Mesenchymal stem cell (in vitro differentiated cells and primary cell): Measurements from ENCODE around the gene TIAM2.
A peak's percentile ranks its signal among the peaks of the same experiment; 100 is the strongest.

ENCODE experiments used
- DNase-seq: peaks from one replicate; pipeline ENCODE4 v3.0.0-alpha.2; 2013
- H2AFZ ChIP-seq: one replicate; pipeline ENCODE4 v1.6.1; 2013; ENCODE audit warnings: low read depth, mild to moderate bottlenecking, control low read depth, inconsistent platforms, low read length, moderate library complexity
- H2AK5ac ChIP-seq: 2 replicates; pipeline ENCODE4 v1.6.1; 2013; ENCODE audit warnings: low read length, moderate library complexity, mild to moderate bottlenecking, inconsistent platforms; ENCODE audit not compliant: severe bottlenecking
- H2BK120ac ChIP-seq: one replicate; pipeline ENCODE4 v1.6.1; 2013; ENCODE audit warnings: low read depth, mild to moderate bottlenecking, inconsistent platforms, low read length, moderate library complexity
- H2BK12ac ChIP-seq, 2 experiments: one replicate each; pipeline ENCODE4 v1.6.1; 2013; ENCODE audit warnings: inconsistent platforms in 2 of 2, low read length in 2 of 2, mild to moderate bottlenecking in 2 of 2, moderate library complexity in 2 of 2, control low read depth in 1 of 2
- H2BK15ac ChIP-seq: one replicate; pipeline ENCODE4 v1.6.1; 2013; ENCODE audit warnings: mild to moderate bottlenecking, low read depth, inconsistent platforms; ENCODE audit not compliant: poor library complexity, severe bottlenecking
- H2BK5ac ChIP-seq: 2 replicates; pipeline ENCODE4 v1.6.1; 2013; ENCODE audit warnings: low read depth, mild to moderate bottlenecking, low read length, control low read depth, inconsistent platforms; ENCODE audit not compliant: poor library complexity, severe bottlenecking
- H3K14ac ChIP-seq, 2 experiments: one replicate each; pipeline ENCODE4 v1.6.1; 2013; ENCODE audit warnings: inconsistent platforms in 2 of 2, low read length in 2 of 2, control low read depth in 1 of 2, mild to moderate bottlenecking in 1 of 2, moderate library complexity in 1 of 2
- H3K18ac ChIP-seq, 2 experiments: one replicate each; pipeline ENCODE4 v1.6.1; 2013; ENCODE audit warnings: inconsistent platforms in 2 of 2, low read length in 2 of 2, control low read depth in 1 of 2, low read depth in 1 of 2, mild to moderate bottlenecking in 1 of 2
- H3K23ac ChIP-seq, 2 experiments: one replicate each; pipeline ENCODE4 v1.6.1; 2013; ENCODE audit warnings: inconsistent platforms in 2 of 2, low read length in 2 of 2, mild to moderate bottlenecking in 2 of 2, moderate library complexity in 2 of 2, control low read depth in 1 of 2
- H3K27ac ChIP-seq: 2 replicates; pipeline ENCODE4 v1.5.1; 2013; ENCODE audit warnings: mild to moderate bottlenecking, moderate library complexity, low read length, control low read depth, inconsistent platforms; ENCODE audit not compliant: poor library complexity, severe bottlenecking
- H3K27me3 ChIP-seq, 2 experiments: 2 replicates each; pipeline versions ENCODE4 v1.6.1 to v1.7.0; 2013; ENCODE audit warnings: low read length in 2 of 2, mild to moderate bottlenecking in 2 of 2, moderate library complexity in 2 of 2, control low read depth in 1 of 2, inconsistent platforms in 1 of 2; ENCODE audit not compliant: control insufficient read depth in 1 of 2, insufficient read depth in 1 of 2
- H3K36me3 ChIP-seq, 2 experiments: 2 replicates each; pipeline versions ENCODE4 v1.6.1 to v1.7.0; 2013; ENCODE audit warnings: low read length in 2 of 2, control low read depth in 1 of 2, inconsistent platforms in 1 of 2, low read depth in 1 of 2, mild to moderate bottlenecking in 1 of 2; ENCODE audit not compliant: insufficient read depth in 2 of 2, control insufficient read depth in 1 of 2
- H3K4ac ChIP-seq, 2 experiments: one replicate each; pipeline ENCODE4 v1.6.1; 2013; ENCODE audit warnings: inconsistent platforms in 2 of 2, low read length in 2 of 2, mild to moderate bottlenecking in 2 of 2, moderate library complexity in 2 of 2, control low read depth in 1 of 2, low read depth in 1 of 2
- H3K4me1 ChIP-seq: 2 replicates; pipeline ENCODE4 v1.6.1; 2013; ENCODE audit warnings: low read depth, low read length, control low read depth; ENCODE audit not compliant: control insufficient read depth, insufficient read depth
- H3K4me2 ChIP-seq: 2 replicates; pipeline ENCODE4 v1.6.1; 2013; ENCODE audit warnings: low read length, mild to moderate bottlenecking, inconsistent platforms; ENCODE audit not compliant: poor library complexity, severe bottlenecking
- H3K4me3 ChIP-seq, 2 experiments: 2 replicates each; pipeline versions ENCODE4 v1.5.1 to v1.7.0; 2013; ENCODE audit warnings: low read length in 2 of 2, mild to moderate bottlenecking in 2 of 2, control low read depth in 1 of 2, low read depth in 1 of 2; ENCODE audit not compliant: insufficient read depth in 1 of 2
- H3K79me1 ChIP-seq: replicated peaks from 2 replicates; pipeline ENCODE4 v1.6.1; 2013; ENCODE audit warnings: mild to moderate bottlenecking, control low read depth, low read length, inconsistent platforms; ENCODE audit not compliant: poor library complexity, severe bottlenecking
- H3K9ac ChIP-seq: 2 replicates; pipeline ENCODE4 v1.7.0; 2013; ENCODE audit warnings: mild to moderate bottlenecking, low read length, moderate library complexity
- H3K9me3 ChIP-seq: 2 replicates; pipeline ENCODE4 v1.7.0; 2013; ENCODE audit warnings: mild to moderate bottlenecking, low read length; ENCODE audit not compliant: control insufficient read depth
- H4K8ac ChIP-seq: one replicate; pipeline ENCODE4 v1.6.1; 2013; ENCODE audit warnings: inconsistent platforms, mild to moderate bottlenecking, low read length, moderate library complexity
- H4K91ac ChIP-seq: one replicate; pipeline ENCODE4 v1.6.1; 2013; ENCODE audit warnings: mild to moderate bottlenecking, low read length, inconsistent platforms
- WGBS: methylation state at CpG from one replicate; pipeline ENCODE4 v1.1.7; 2013; ENCODE audit warnings: mixed read lengths; 5-methylcytosine and 5-hydroxymethylcytosine counted together

TIAM2 gene

DNA sequence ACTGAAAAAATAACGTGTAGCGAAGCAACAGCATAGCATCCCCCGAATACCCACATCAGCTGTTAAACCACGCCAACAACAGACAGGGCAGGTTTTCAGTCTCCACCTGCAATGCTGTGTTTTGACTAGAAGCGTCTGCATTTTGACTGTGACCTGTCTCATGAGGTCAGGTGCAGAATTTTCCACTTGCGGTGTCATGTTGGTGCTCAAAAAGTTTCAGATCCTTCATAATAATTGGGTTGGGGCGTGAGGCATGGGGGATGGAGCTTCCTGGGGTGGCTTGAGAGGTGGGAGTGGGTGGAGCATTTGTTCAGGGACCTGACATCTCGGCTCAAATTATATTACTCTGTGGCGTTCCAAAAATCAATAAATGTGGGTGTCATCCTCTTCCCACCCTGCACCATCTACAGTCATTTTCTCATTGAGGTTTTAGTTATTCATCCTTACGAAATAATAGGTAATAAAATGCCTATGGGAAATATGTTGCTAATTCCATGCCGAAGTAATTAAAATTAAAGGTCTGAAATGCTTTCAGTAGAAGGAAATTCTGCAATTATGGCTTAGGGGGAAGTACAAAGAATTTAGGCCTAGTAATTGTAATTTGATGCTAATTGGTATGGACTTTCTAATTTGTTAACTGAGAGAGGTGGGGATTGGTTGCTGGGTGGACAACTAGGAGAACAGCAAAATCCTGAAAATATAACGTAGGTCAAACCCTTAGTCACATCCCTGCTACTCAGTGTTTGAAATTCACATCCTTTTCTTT lies 81.0 kb downstream of the TIAM2 start:
- Histone ChIP-seq H3K9me3 (no peaks in the 10 kb centered on the region), H2AFZ (no peak overlapping the region), H3K18ac (no peak overlapping the region), H2BK12ac (no peak overlapping the region), H2BK15ac (no peak overlapping the region), H4K8ac (no peak overlapping the region), H3K9ac (no peak overlapping the region), H3K4me2 (no peak overlapping the region), H4K91ac (no peak overlapping the region), H3K79me1 (no peaks in the 10 kb centered on the region), H3K4me3 (no peak overlapping the region), H2AK5ac (no peak overlapping the region), H3K4ac (no peak overlapping the region), H3K23ac (no peak overlapping the region), H3K27ac (no peak overlapping the region), H3K14ac (no peak overlapping the region), H3K27me3 (no peaks in the 10 kb centered on the region), H2BK120ac (no peak overlapping the region), H2BK5ac (no peak overlapping the region), H3K4me1 (no peaks in the 10 kb centered on the region), H3K36me3 (no peaks in the 10 kb centered on the region)
- WGBS, result 91% methylated on average over 10 of the region's 12 CpGs
- no peak for DNase-seq

DNA sequence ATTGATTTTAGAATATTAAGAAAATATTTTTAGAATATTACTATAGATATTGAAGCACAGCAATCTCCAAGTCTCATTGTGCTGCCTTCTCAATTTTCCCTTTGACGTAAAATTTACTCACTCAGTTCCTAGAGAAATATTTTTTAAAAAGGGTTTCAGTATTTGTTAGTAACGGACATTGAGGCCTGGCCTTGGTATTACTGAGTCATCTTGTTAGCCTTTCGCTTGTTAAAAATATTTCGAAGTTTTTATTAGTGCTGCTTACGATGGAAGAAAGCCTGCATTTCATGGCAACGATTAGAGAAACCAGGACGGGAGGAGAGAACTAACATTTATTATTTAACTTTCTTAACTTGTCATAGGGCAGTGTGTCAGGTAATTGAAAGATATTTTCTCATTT lies 82.2 kb downstream of the TIAM2 start:
- H2AK5ac ChIP-seq, result no peak overlapping the region
- no peak for DNase-seq
- H3K4me2 ChIP-seq, result no peak overlapping the region
- no peak overlapping the region for H2BK15ac ChIP-seq
- peak overlapping the region; percentile 87 for H3K9ac ChIP-seq
- WGBS, result 89% methylated on average over 3 of the region's 7 CpGs
- H2BK12ac ChIP-seq, result no peak overlapping the region
- H3K4ac ChIP-seq, result no peak overlapping the region
- H3K27ac ChIP-seq, result no peak overlapping the region
- no peak overlapping the region for H3K23ac ChIP-seq
- H2BK5ac ChIP-seq, result no peak overlapping the region
- no peak overlapping the region for H2AFZ ChIP-seq
- H4K8ac ChIP-seq, result no peak overlapping the region
- H3K27me3 ChIP-seq, result no peaks in the 10 kb centered on the region
- no peak overlapping the region for H3K18ac ChIP-seq
- H2BK120ac ChIP-seq, result no peak overlapping the region
- H3K4me3 ChIP-seq, result peak overlapping the region in 1 of 2 experiments; percentile 41
- no peaks in the 10 kb centered on the region for H3K36me3 ChIP-seq
- no peak overlapping the region for H3K14ac ChIP-seq
- no peak overlapping the region for H4K91ac ChIP-seq
- no peaks in the 10 kb centered on the region for H3K4me1 ChIP-seq
- H3K79me1 ChIP-seq, result no peaks in the 10 kb centered on the region
- H3K9me3 ChIP-seq, result no peaks in the 10 kb centered on the region

DNA sequence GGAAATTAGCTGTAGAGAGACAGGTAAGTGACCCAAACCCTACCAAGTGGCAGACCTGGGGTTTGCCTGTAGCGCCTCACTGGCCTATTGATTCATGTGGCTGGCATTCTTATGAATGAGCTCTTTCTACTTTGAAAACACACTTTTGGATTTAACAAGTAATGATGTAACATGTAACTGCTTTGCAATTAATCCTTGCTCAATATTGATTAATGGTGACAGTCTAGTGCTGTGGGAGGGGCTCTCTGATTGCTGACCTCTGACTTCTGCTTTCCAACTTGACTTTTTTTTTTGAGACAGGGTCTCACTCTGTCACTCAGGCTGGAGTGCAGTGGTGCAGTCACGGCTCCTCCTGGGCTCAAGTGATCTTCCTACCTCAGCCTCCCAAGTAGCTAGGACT lies 82.7 kb downstream of the TIAM2 start:
- H2BK120ac ChIP-seq, result no peak overlapping the region
- no peaks in the 10 kb centered on the region for H3K36me3 ChIP-seq
- no peak overlapping the region for H2BK5ac ChIP-seq
- no peaks in the 10 kb centered on the region for H3K9me3 ChIP-seq
- H3K27me3 ChIP-seq, result no peaks in the 10 kb centered on the region
- WGBS, result 86% methylated on average over 1 of the region's 2 CpGs
- H3K9ac ChIP-seq, result peak overlapping the region; percentile 87
- H2AFZ ChIP-seq, result no peak overlapping the region
- H3K4me1 ChIP-seq, result no peaks in the 10 kb centered on the region
- peak overlapping the region in 1 of 2 experiments; percentile 41 for H3K4me3 ChIP-seq
- no peaks in the 10 kb centered on the region for H3K79me1 ChIP-seq
- H3K14ac ChIP-seq, result no peak overlapping the region
- no peak overlapping the region for H4K91ac ChIP-seq
- H3K23ac ChIP-seq, result no peak overlapping the region
- H2BK15ac ChIP-seq, result no peak overlapping the region
- no peak overlapping the region for H4K8ac ChIP-seq
- H3K27ac ChIP-seq, result no peak overlapping the region
- H3K4ac ChIP-seq, result no peak overlapping the region
- H2AK5ac ChIP-seq, result no peak overlapping the region
- H3K18ac ChIP-seq, result no peak overlapping the region
- no peak overlapping the region for H3K4me2 ChIP-seq
- no peak overlapping the region for H2BK12ac ChIP-seq
- no peak for DNase-seq

DNA sequence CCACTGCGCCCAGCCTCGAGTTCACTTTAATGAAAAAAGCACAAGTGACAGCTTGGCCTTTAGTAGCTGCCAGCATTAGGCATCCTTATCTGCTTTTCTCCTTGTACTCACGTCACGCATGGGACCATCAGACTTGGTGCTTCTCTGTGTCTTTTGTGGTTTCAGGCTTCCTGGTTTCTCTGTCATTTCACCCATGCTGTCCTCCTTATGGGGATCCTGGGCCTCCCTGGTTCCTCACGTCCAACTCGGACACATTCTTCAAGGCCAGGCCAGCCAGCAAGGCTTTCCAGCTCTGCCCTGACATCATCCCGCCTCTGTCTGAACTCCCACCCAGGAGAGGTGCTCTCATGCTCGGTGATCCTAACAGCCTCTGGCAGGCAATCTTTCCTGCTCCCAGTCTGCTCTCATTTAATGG lies 83.2 kb downstream of the TIAM2 start:
- H3K4me2 ChIP-seq, result no peak overlapping the region
- no peak overlapping the region for H2BK12ac ChIP-seq
- H3K79me1 ChIP-seq, result no peaks in the 10 kb centered on the region
- no peak overlapping the region for H4K91ac ChIP-seq
- no peak overlapping the region for H2BK5ac ChIP-seq
- H2AK5ac ChIP-seq, result no peak overlapping the region
- H3K18ac ChIP-seq, result no peak overlapping the region
- no peak overlapping the region for H2BK120ac ChIP-seq
- H3K4ac ChIP-seq, result no peak overlapping the region
- H3K9me3 ChIP-seq, result no peaks in the 10 kb centered on the region
- H4K8ac ChIP-seq, result no peak overlapping the region
- no peaks in the 10 kb centered on the region for H3K4me1 ChIP-seq
- H3K9ac ChIP-seq, result peak overlapping the region; percentile 56
- WGBS, result 82% methylated on average over 8 of the region's 8 CpGs
- H2BK15ac ChIP-seq, result no peak overlapping the region
- H3K4me3 ChIP-seq, result no peak overlapping the region
- DNase-seq, result no peak
- H2AFZ ChIP-seq, result peak overlapping the region; percentile 56
- no peaks in the 10 kb centered on the region for H3K36me3 ChIP-seq
- no peaks in the 10 kb centered on the region for H3K27me3 ChIP-seq
- H3K27ac ChIP-seq, result no peak overlapping the region
- no peak overlapping the region for H3K14ac ChIP-seq
- no peak overlapping the region for H3K23ac ChIP-seq
